ENCODE data around the gene ZDHHC12. TPM values are rescaled to one million over a fixed set of nuclear protein-coding genes. Genes with fewer than 3 reads are reported as not detected.

The ZDHHC12 gene
- total and polyA plus RNA-seq, 10 of the 15 experiments (the other 5 are each of a cell fraction or from before 2014, with no cell fraction given) = 0.95 to 146 (median 49.9) TPM

GRCh38 chr9:128689293-128689774 lies 34.6 kb downstream of the ZDHHC12 start:
- peaks cover 2 to 14% of the 10 kb centered on the region in 2 experiments for H3K36me3 ChIP-seq (ENCODE audit: control insufficient read depth in 2 of 2, insufficient read depth in 2 of 2, low read length in 1 of 2)
- H4K20me1 ChIP-seq (ENCODE audit: control insufficient read depth, insufficient read depth) = peaks cover 3% of the 10 kb centered on the region; the same call in 1 of the 2 replicates
- no peak overlapping the region for H3K4me2 ChIP-seq (ENCODE audit: control insufficient read depth, insufficient read depth)
- H3K9me3 ChIP-seq (replicated peaks; ENCODE audit: control insufficient read depth, insufficient read depth, low read length) = no peaks in the 10 kb centered on the region
- no peaks in the 10 kb centered on the region for H3K27me3 ChIP-seq (replicated peaks in 1 of 2; ENCODE audit: control insufficient read depth in 2 of 2, insufficient read depth in 2 of 2, low read length in 1 of 2)
- H3K9ac ChIP-seq (ENCODE audit: control insufficient read depth, insufficient read depth, low read length) = peak overlapping the region; percentile 58; the same call in 1 of the 2 replicates
- ChIA-PET CTCF (no interaction called here), POLR2A (interaction anchor here (0.6 to 2.1 kb wide), 6 partner anchors 8 to 270 kb away, joined by 3 to 7 read pairs (median 4); partner anchors contain the start of genes DYNC2I2 and ZDHHC12), RAD21 (ENCODE audit: unreplicated experiment) (interaction anchor here (1.0 kb wide), 1 partner anchor 45 kb away, joined by 3 read pairs; no protein-coding TSS in a partner anchor), SMC1A (ENCODE audit: uncharacterized antibody, unreplicated experiment) (interaction anchor here (0.7 to 1.0 kb wide), 2 partner anchors 43 to 46 kb away, joined by 3 to 4 read pairs; no protein-coding TSS in a partner anchor)
- peak overlapping the region; percentile 65 for H3K27ac ChIP-seq (ENCODE audit: control insufficient read depth, insufficient read depth)
- H3K4me3 ChIP-seq = peak overlapping the region; percentile 69; the same call in 1 of the 2 replicates
- peak; percentile 6; the same call in 2 of the 3 replicates for ATAC-seq
- DNase-seq (ENCODE audit: low read depth, low spot score) = no peak
- no TSS peak for BruUV-seq (replicated peaks)
- intact Hi-C loops (cut with micrococcal nuclease; ENCODE audit: unreplicated experiment) = loop anchor here (10.0 kb wide), 1 partner anchor 135 kb away; the partner anchor contains the start of gene SPTAN1
- FAIRE-seq = no peak
- H3K79me2 ChIP-seq (ENCODE audit: control insufficient read depth, insufficient read depth, low read length) = peaks cover 87% of the 10 kb centered on the region
- 0% methylated on average over 12 of the region's 80 CpGs for WGBS (ENCODE audit: insufficient coverage, insufficient replicate concordance, low lambda C conversion rate, missing lambda C conversion rate)
- peaks cover 13% of the 10 kb centered on the region; the same call in 1 of the 2 replicates for H3K4me1 ChIP-seq (ENCODE audit: control insufficient read depth, insufficient read depth, low read length)
- TF ChIP-seq SMARCA5 (IDR thresholded peaks at IDR 0.05) (0 out of 2 replicates have a peak, but pooled peaks have one; percentile 32), NKRF (conservative IDR thresholded peaks at IDR 0.05) (peak; percentile 66; the same call in 1 of the 2 replicates), NFYA (IDR thresholded peaks at IDR 0.05; ENCODE audit: borderline replicate concordance, low read depth, low read length) (no peak), NR2C2 (IDR thresholded peaks at IDR 0.05; ENCODE audit: borderline replicate concordance, control insufficient read depth, insufficient read length, low read depth) (no peak), FOXM1 (IDR thresholded peaks at IDR 0.05; ENCODE audit: low read depth, low read length) (no peak), EZH2 (IDR thresholded peaks at IDR 0.05; ENCODE audit: borderline replicate concordance, control insufficient read depth, low read depth, low read length) (no peak), ZSCAN29 (IDR thresholded peaks at IDR 0.05) (peak; percentile 59; the same call in 1 of the 2 replicates), MAX (IDR thresholded peaks at IDR 0.05; ENCODE audit: low read depth, low read length) (no peak), YY1 (IDR thresholded peaks at IDR 0.05; ENCODE audit: low read depth, low read length) (peak; percentile 61), KAT2A (conservative IDR thresholded peaks at IDR 0.05; ENCODE audit: control insufficient read depth, low read depth, low read length) (no peak), RBBP5 (conservative IDR thresholded peaks at IDR 0.05) (no peak), NFXL1 (IDR thresholded peaks at IDR 0.05; ENCODE audit: borderline replicate concordance) (0 out of 2 replicates have a peak, but pooled peaks have one; percentile 77), LARP7 (IDR thresholded peaks at IDR 0.05) (peak; percentile 71), YBX1 (IDR thresholded peaks at IDR 0.05) (no peak), IKZF1 (conservative IDR thresholded peaks at IDR 0.05) (peak; percentile 26; the same call in 1 of the 2 replicates), NR2F1 (conservative IDR thresholded peaks at IDR 0.05) (0 out of 2 replicates have a peak, but pooled peaks have one; percentile 16), PBX3 (IDR thresholded peaks at IDR 0.05; ENCODE audit: insufficient replicate concordance, low read depth, low read length) (no peak), MXI1 (IDR thresholded peaks at IDR 0.05; ENCODE audit: low read depth, low read length) (0 out of 2 replicates have a peak, but pooled peaks have one; percentile 4), POLR2AphosphoS5 (IDR thresholded peaks at IDR 0.05; ENCODE audit: low read length) (0 out of 2 replicates have a peak, but pooled peaks have one; percentile 17), BCL3 (IDR thresholded peaks at IDR 0.05; ENCODE audit: borderline replicate concordance, insufficient read depth, low read depth, low read length, poor library complexity, severe bottlenecking) (no peak)
- in situ Hi-C loops (cut with MboI) = no loop called here
- no peak overlapping the region for H2AFZ ChIP-seq (ENCODE audit: control insufficient read depth, low read depth, low read length)
